Natural killer cell (primary cell): ENCODE results near the gene AFG3L2. TPM values are rescaled to one million over a fixed set of nuclear protein-coding genes. Genes with fewer than 3 reads are reported as not detected.
A peak's percentile ranks its signal among the peaks of the same experiment; 100 is the strongest.
"Not testable (repeated sequence)": the region's sequence is repeated elsewhere in the genome, so short reads cannot be mapped to it uniquely, and the experiment has no call there.

Experiments
- ATAC-seq, 3 donors: fragments of 150-1000 bp in 2 of 3; fragments of 200-7000 bp in 1 of 3; cut with Tn5 transposase; 1 replicate in 1 of 3; 2 replicates in 2 of 3; pipeline ENCODE4 v1.10.0; 2021; ENCODE audit warnings: mild to moderate bottlenecking in 2 of 3, moderate library complexity in 2 of 3
- DNase-seq, 2 donors: peaks; one replicate each; pipeline versions ENCODE4 v3.0.0 to v3.0.0-alpha.2; 2013 to 2021; ENCODE audit warnings: mixed read lengths in 1 of 2
- H3K27ac ChIP-seq: one replicate; pipeline ENCODE4 v1.5.1; 2013; ENCODE audit warnings: mild to moderate bottlenecking, low read length
- H3K27me3 ChIP-seq: one replicate; pipeline ENCODE4 v1.6.1; 2013; ENCODE audit warnings: low read length; ENCODE audit not compliant: control insufficient read depth, insufficient read depth
- H3K36me3 ChIP-seq: one replicate; pipeline ENCODE4 v1.6.1; 2013; ENCODE audit warnings: low read length; ENCODE audit not compliant: control insufficient read depth, insufficient read depth
- H3K4me1 ChIP-seq: one replicate; pipeline ENCODE4 v1.6.1; 2013; ENCODE audit warnings: low read length; ENCODE audit not compliant: control insufficient read depth, insufficient read depth
- H3K4me3 ChIP-seq: one replicate; pipeline ENCODE4 v1.5.1; 2013; ENCODE audit warnings: low read length
- H3K9me3 ChIP-seq: one replicate; pipeline ENCODE4 v1.6.1; 2013; ENCODE audit warnings: low read length; ENCODE audit not compliant: control insufficient read depth, insufficient read depth
- H3K27ac Mint-ChIP-seq, 2 donors: one replicate each; pipeline ENCODE4 v1.8.0; 2022; ENCODE audit warnings: mild to moderate bottlenecking in 2 of 2, mixed read lengths in 2 of 2, moderate library complexity in 1 of 2
- H3K27me3 Mint-ChIP-seq, 2 donors: one replicate each; pipeline ENCODE4 v1.8.0; 2022; ENCODE audit warnings: low read depth in 2 of 2, mixed read lengths in 2 of 2
- H3K36me3 Mint-ChIP-seq: one replicate; pipeline ENCODE4 v1.8.0; 2022; ENCODE audit warnings: mixed read lengths
- H3K4me1 Mint-ChIP-seq, 2 donors: one replicate each; pipeline ENCODE4 v1.8.0; 2022; ENCODE audit warnings: mixed read lengths in 2 of 2
- H3K4me3 Mint-ChIP-seq: one replicate; pipeline ENCODE4 v1.8.0; 2022; ENCODE audit warnings: mild to moderate bottlenecking, moderate library complexity, mixed read lengths
- H3K9me3 Mint-ChIP-seq, 2 donors: one replicate each; pipeline ENCODE4 v1.8.0; 2022; ENCODE audit warnings: mixed read lengths in 2 of 2
- CTCF ChIP-seq: fragments of 200-600 bp; IDR thresholded peaks from one replicate; pipeline ENCODE4 v1.8.0; 2022; ENCODE audit warnings: antibody characterized with exemption
- WGBS: methylation state at CpG from one replicate; pipeline ENCODE4 v1.1.7; 2013; ENCODE audit warnings: missing lambda C conversion rate; ENCODE audit not compliant: insufficient coverage; 5-methylcytosine and 5-hydroxymethylcytosine counted together
- intact Hi-C: fragments of 100-400 bp; cut with micrococcal nuclease; formaldehyde crosslinking; loops from one replicate; pipeline ENCODE4 v1.14.2; 2022
- total RNA-seq, 4 donors: library from RNA; stranded (reverse); fragments of 120-200 nt in 1 of 4; gene quantifications; one replicate each; pipeline versions ENCODE4 v1.2.3 to v1.2.4, GENCODE V29; 2013 to 2022

Gene AFG3L2
- total RNA-seq, 3 donors from 2014 or later (not counting 1 experiment from before 2014, with no cell fraction given): 31.9 to 36.4 (median 35.9) TPM

GRCh38 chr18:12417687-12418086 lies 40.7 kb upstream of the AFG3L2 start:
- no peaks in the 10 kb centered on the region for H3K36me3 Mint-ChIP-seq
- TF ChIP-seq CTCF: no peak
- H3K9me3 ChIP-seq: no peaks in the 10 kb centered on the region
- no peaks in the 10 kb centered on the region for H3K36me3 ChIP-seq
- no peak overlapping the region for H3K4me3 ChIP-seq
- DNase-seq (no peak), ATAC-seq (no peak)
- H3K27ac ChIP-seq: no peak overlapping the region
- H3K4me1 ChIP-seq: peaks cover 12% of the 10 kb centered on the region
- intact Hi-C loops: no loop called here
- WGBS: 97% methylated on average over 4 of the region's 4 CpGs
- H3K27ac Mint-ChIP-seq: no peak overlapping the region
- H3K27me3 Mint-ChIP-seq: peaks cover 0 to 8% of the 10 kb centered on the region in 2 donors
- H3K27me3 ChIP-seq: no peaks in the 10 kb centered on the region
- peaks cover 6 to 13% of the 10 kb centered on the region in 2 donors for H3K4me1 Mint-ChIP-seq
- peak overlapping the region; percentile 21 for H3K4me3 Mint-ChIP-seq
- no peaks in the 10 kb centered on the region for H3K9me3 Mint-ChIP-seq

- 97% methylated on average over 2 of the region's 5 CpGs for WGBS
- Mint-ChIP-seq H3K9me3 (no peaks in the 10 kb centered on the region), H3K27ac (no peak overlapping the region), H3K4me3 (no peak overlapping the region), H3K4me1 (peaks cover 4 to 11% of the 10 kb centered on the region in 2 donors), H3K27me3 (peaks cover 0 to 5% of the 10 kb centered on the region in 2 donors), H3K36me3 (no peaks in the 10 kb centered on the region)
- no peak overlapping the region for H3K27ac ChIP-seq
- H3K4me3 ChIP-seq: no peak overlapping the region
- TF ChIP-seq CTCF: no peak
- ATAC-seq (no peak), DNase-seq (no peak)
- no peaks in the 10 kb centered on the region for H3K27me3 ChIP-seq
- peaks cover 12% of the 10 kb centered on the region for H3K4me1 ChIP-seq
- H3K36me3 ChIP-seq: no peaks in the 10 kb centered on the region
- intact Hi-C loops: no loop called here
- no peaks in the 10 kb centered on the region for H3K9me3 ChIP-seq
Observed at GRCh38 chr18:12416098-12416729, 39.2 kb upstream of the AFG3L2 start.

GRCh38 chr18:12411456-12411855 lies 34.4 kb upstream of the AFG3L2 start:
- H3K27me3 Mint-ChIP-seq: peaks cover under 1 to 2% of the 10 kb centered on the region in 2 donors
- no peaks in the 10 kb centered on the region for H3K27me3 ChIP-seq
- H3K36me3 Mint-ChIP-seq: no peaks in the 10 kb centered on the region
- no peak for ATAC-seq
- H3K27ac Mint-ChIP-seq: no peak overlapping the region
- no peaks in the 10 kb centered on the region for H3K9me3 Mint-ChIP-seq
- peaks cover 15% of the 10 kb centered on the region for H3K4me1 ChIP-seq
- H3K4me3 ChIP-seq: no peak overlapping the region
- no peak overlapping the region for H3K4me3 Mint-ChIP-seq
- DNase-seq: no peak
- H3K36me3 ChIP-seq: no peaks in the 10 kb centered on the region
- intact Hi-C loops: no loop called here
- 97% methylated on average over 2 of the region's 3 CpGs for WGBS
- H3K9me3 ChIP-seq: no peaks in the 10 kb centered on the region
- H3K4me1 Mint-ChIP-seq: peaks cover 5 to 9% of the 10 kb centered on the region in 2 donors
- TF ChIP-seq CTCF: no peak
- no peak overlapping the region for H3K27ac ChIP-seq

- H3K9me3 ChIP-seq, H3K36me3 ChIP-seq, H3K27ac Mint-ChIP-seq, H3K4me3 Mint-ChIP-seq, H3K4me3 ChIP-seq, DNase-seq, H3K9me3 Mint-ChIP-seq, ATAC-seq, intact Hi-C loops, H3K27me3 ChIP-seq, H3K27ac ChIP-seq, H3K4me1 Mint-ChIP-seq, H3K36me3 Mint-ChIP-seq, H3K27me3 Mint-ChIP-seq: not testable (repeated sequence)
- peaks cover 18% of the 10 kb centered on the region for H3K4me1 ChIP-seq
- WGBS: 84% methylated on average over 8 of the region's 9 CpGs
Observed at GRCh38 chr18:12410747-12411146, 33.7 kb upstream of the AFG3L2 start.
